CD14-positive monocyte (primary cell): Measurements from ENCODE around the gene APOBEC3H. TPM values are rescaled to one million over a fixed set of nuclear protein-coding genes. Genes with fewer than 3 reads are reported as not detected.

ENCODE experiments used
- DNase-seq, 3 donors: peaks; one replicate each; pipeline ENCODE4 v3.0.0-alpha.2; 2011 to 2022
- H2AFZ ChIP-seq: 2 replicates; pipeline ENCODE4 v1.6.0; 2012; ENCODE audit warnings: mild to moderate bottlenecking, low read depth, low read length, inconsistent platforms; ENCODE audit not compliant: insufficient read depth, poor library complexity, severe bottlenecking
- H3K27ac ChIP-seq, 2 donors: 1 replicate in 1 of 2; 2 replicates in 1 of 2; pipeline ENCODE4 v1.5.1; 2012 to 2013; ENCODE audit warnings: low read length in 2 of 2, control low read depth in 1 of 2, inconsistent platforms in 1 of 2, low read depth in 1 of 2, mild to moderate bottlenecking in 1 of 2
- H3K27me3 ChIP-seq, 2 donors: one replicate each; pipeline versions ENCODE4 v1.6.0 to v1.6.1; 2011 to 2013; ENCODE audit warnings: low read length in 2 of 2; ENCODE audit not compliant: control insufficient read depth in 2 of 2, insufficient read depth in 2 of 2
- H3K36me3 ChIP-seq, 2 donors: replicated peaks in 1 of 2; 1 replicate in 1 of 2; 2 replicates in 1 of 2; pipeline versions ENCODE4 v1.5.1 to v1.6.1; 2012 to 2013; ENCODE audit warnings: low read length in 2 of 2, control low read depth in 1 of 2, inconsistent platforms in 1 of 2, mild to moderate bottlenecking in 1 of 2; ENCODE audit not compliant: insufficient read depth in 2 of 2, control insufficient read depth in 1 of 2
- H3K4me1 ChIP-seq, 2 donors: 1 replicate in 1 of 2; 2 replicates in 1 of 2; pipeline versions ENCODE4 v1.5.1 to v1.6.1; 2012 to 2013; ENCODE audit warnings: low read length in 2 of 2, control low read depth in 1 of 2, inconsistent platforms in 1 of 2, mild to moderate bottlenecking in 1 of 2, moderate library complexity in 1 of 2; ENCODE audit not compliant: insufficient read depth in 2 of 2, control insufficient read depth in 1 of 2
- H3K4me2 ChIP-seq: replicated peaks from 2 replicates; pipeline ENCODE3; 2012; ENCODE audit warnings: low read length, moderate library complexity, mild to moderate bottlenecking; ENCODE audit not compliant: poor library complexity, severe bottlenecking; ENCODE audit errors: extremely low read depth
- H3K4me3 ChIP-seq, 3 experiments: fragments of 200-600 bp in 1 of 3; sonication (generic) in 1 of 3; replicated peaks in 1 of 3; 1 replicate in 2 of 3; 2 replicates in 1 of 3; pipeline ENCODE4 v1.5.1; 2011 to 2013; ENCODE audit warnings: low read length in 3 of 3, mild to moderate bottlenecking in 3 of 3, control low read depth in 2 of 3, low read depth in 2 of 3, inconsistent platforms in 1 of 3, moderate library complexity in 1 of 3
- H3K79me2 ChIP-seq: 2 replicates; pipeline ENCODE4 v1.6.0; 2012; ENCODE audit warnings: mild to moderate bottlenecking, control low read depth, inconsistent platforms, low read length, moderate library complexity; ENCODE audit not compliant: insufficient read depth
- H3K9ac ChIP-seq: 2 replicates; pipeline ENCODE4 v1.6.0; 2017; ENCODE audit warnings: low read length, mild to moderate bottlenecking; ENCODE audit not compliant: insufficient read depth, poor library complexity, severe bottlenecking
- H3K9me3 ChIP-seq, 2 donors: replicated peaks in 1 of 2; 1 replicate in 1 of 2; 2 replicates in 1 of 2; pipeline versions ENCODE4 v1.5.1 to v1.6.1; 2012 to 2013; ENCODE audit warnings: low read length in 2 of 2, control low read depth in 1 of 2; ENCODE audit not compliant: control insufficient read depth in 1 of 2, insufficient read depth in 1 of 2
- H4K20me1 ChIP-seq: 2 replicates; pipeline ENCODE4 v1.6.0; 2012; ENCODE audit warnings: mild to moderate bottlenecking, low read length, control low read depth, moderate library complexity; ENCODE audit not compliant: insufficient read depth
- H3K27ac Mint-ChIP-seq, 7 donors: one replicate each; pipeline ENCODE4 v1.8.0; 2020; ENCODE audit warnings: mild to moderate bottlenecking in 7 of 7, mixed read lengths in 7 of 7, moderate library complexity in 6 of 7, inconsistent platforms in 2 of 7
- H3K27me3 Mint-ChIP-seq, 3 donors: one replicate each; pipeline ENCODE4 v1.8.0; 2021 to 2022; ENCODE audit warnings: low read depth in 3 of 3, mild to moderate bottlenecking in 3 of 3, mixed read lengths in 3 of 3, moderate library complexity in 3 of 3, inconsistent platforms in 1 of 3
- H3K36me3 Mint-ChIP-seq, 2 donors: one replicate each; pipeline ENCODE4 v1.8.0; 2020; ENCODE audit warnings: mixed read lengths in 2 of 2, inconsistent platforms in 1 of 2, mild to moderate bottlenecking in 1 of 2
- H3K4me1 Mint-ChIP-seq: one replicate; pipeline ENCODE4 v1.8.0; 2020; ENCODE audit warnings: mild to moderate bottlenecking, mixed read lengths
- H3K4me3 Mint-ChIP-seq, 2 donors: one replicate each; pipeline ENCODE4 v1.8.0; 2020; ENCODE audit warnings: mild to moderate bottlenecking in 2 of 2, mixed read lengths in 2 of 2, moderate library complexity in 1 of 2
- H3K9me3 Mint-ChIP-seq, 7 donors: one replicate each; pipeline ENCODE4 v1.8.0; 2020 to 2022; ENCODE audit warnings: mixed read lengths in 7 of 7, mild to moderate bottlenecking in 6 of 7, moderate library complexity in 6 of 7, inconsistent platforms in 2 of 7
- CTCF ChIP-seq: fragments of 200-600 bp; IDR thresholded peaks from one replicate; pipeline ENCODE4 v1.8.0; 2022; ENCODE audit warnings: antibody characterized with exemption, mild to moderate bottlenecking
- WGBS: methylation state at CpG from one replicate; pipeline ENCODE4 v1.1.5; 2013; ENCODE audit warnings: missing lambda C conversion rate; ENCODE audit not compliant: insufficient coverage; 5-methylcytosine and 5-hydroxymethylcytosine counted together
- intact Hi-C, 2 donors: fragments of 100-400 bp; cut with micrococcal nuclease; formaldehyde crosslinking; loops; one replicate each; pipeline versions ENCODE4 v1.15.0 to v1.15.1; 2023
- polyA plus RNA-seq, 3 donors: library from polyadenylated mRNA; depleted of rRNA in 1 of 3; unstranded in 2 of 3; stranded (reverse) in 1 of 3; fragments of 300-500 nt in 2 of 3; fragments of >200 nt in 1 of 3; fragmentation: Illumina TruSeq in 2 of 3; gene quantifications; 1 replicate in 2 of 3; 2 replicates in 1 of 3; pipeline ENCODE4 v1.2.3, GENCODE V29; 2012 to 2021

The APOBEC3H gene
- polyA plus RNA-seq, 3 donors = 0.28 TPM; not detected in 2

- no peak overlapping the region for H2AFZ ChIP-seq
- peaks cover 14% of the 10 kb centered on the region for H3K4me1 Mint-ChIP-seq
- no peak for DNase-seq
Observed at GRCh38 chr22:39098026-39098425, 982 bp downstream of the APOBEC3H start.

GRCh38 chr22:39098576-39098975 is 1.5 kb downstream of the APOBEC3H start:
- Mint-ChIP-seq H3K4me3 (no peak overlapping the region), H3K9me3 (no peaks in the 10 kb centered on the region), H3K27me3 (peaks cover 0 to 3% (median 3%) of the 10 kb centered on the region in 3 donors), H3K27ac (peak overlapping the region in 1 of 7 donors; percentile 69), H3K4me1 (peaks cover 13% of the 10 kb centered on the region), H3K36me3 (no peaks in the 10 kb centered on the region)
- no peak for DNase-seq
- Histone ChIP-seq H3K9ac (no peak overlapping the region), H3K4me3 (no peak overlapping the region), H3K9me3 (no peaks in the 10 kb centered on the region), H3K27me3 (no peaks in the 10 kb centered on the region), H4K20me1 (no peaks in the 10 kb centered on the region), H3K36me3 (no peaks in the 10 kb centered on the region), H3K4me1 (peaks cover 9 to 11% of the 10 kb centered on the region in 2 donors), H3K4me2 (no peak overlapping the region), H3K27ac (no peak overlapping the region), H2AFZ (no peak overlapping the region), H3K79me2 (no peaks in the 10 kb centered on the region)
- intact Hi-C loops = no loop called here
- 88% methylated on average over 7 of the region's 8 CpGs for WGBS
- TF ChIP-seq CTCF = no peak

More at GRCh38 chr22:39098026-39098425, 982 bp downstream of the APOBEC3H start:
- peaks cover 0 to 3% (median 3%) of the 10 kb centered on the region in 3 donors for H3K27me3 Mint-ChIP-seq
- Histone ChIP-seq H3K4me1 (peaks cover 9 to 11% of the 10 kb centered on the region in 2 donors), H3K9me3 (no peaks in the 10 kb centered on the region), H3K4me2 (no peak overlapping the region), H3K27me3 (no peaks in the 10 kb centered on the region), H3K36me3 (no peaks in the 10 kb centered on the region), H4K20me1 (no peaks in the 10 kb centered on the region), H3K4me3 (no peak overlapping the region), H3K27ac (no peak overlapping the region), H3K79me2 (no peaks in the 10 kb centered on the region), H3K9ac (no peak overlapping the region)
- TF ChIP-seq CTCF = no peak
- intact Hi-C loops = no loop called here
- H3K27ac Mint-ChIP-seq = no peak overlapping the region
- H3K36me3 Mint-ChIP-seq = no peaks in the 10 kb centered on the region
- H3K9me3 Mint-ChIP-seq = no peaks in the 10 kb centered on the region
- no peak overlapping the region for H3K4me3 Mint-ChIP-seq
- WGBS = 100% methylated on average over 1 of the region's 6 CpGs
